GM23248 (cell line): ENCODE measurements around the gene CPLX1. TPM values are rescaled to one million over a fixed set of nuclear protein-coding genes. Genes with fewer than 3 reads are reported as not detected.

Source experiments
- DNase-seq: peaks from one replicate; pipeline ENCODE4 v3.0.0-alpha.2; 2015
- H2AFZ ChIP-seq: fragments of 200-600 bp; sonication (generic); 2 replicates; pipeline ENCODE4 v1.6.1; 2016; ENCODE audit warnings: antibody characterized with exemption
- H3F3A ChIP-seq: fragments of 200-600 bp; sonication (generic); 2 replicates; pipeline ENCODE4 v1.6.1; 2016; ENCODE audit warnings: mild to moderate bottlenecking, antibody characterized with exemption, mixed run types; ENCODE audit not compliant: insufficient read depth
- H3K27ac ChIP-seq: fragments of 200-600 bp; sonication (generic); 2 replicates; pipeline ENCODE4 v1.5.1; 2016; ENCODE audit warnings: mild to moderate bottlenecking
- H3K27me3 ChIP-seq: fragments of 200-600 bp; sonication (generic); replicated peaks from 2 replicates; pipeline ENCODE4 v1.6.1; 2016; ENCODE audit warnings: mild to moderate bottlenecking; ENCODE audit not compliant: insufficient read depth
- H3K36me3 ChIP-seq: fragments of 200-600 bp; sonication (generic); 2 replicates; pipeline ENCODE4 v1.6.1; 2016; ENCODE audit warnings: low read depth, mild to moderate bottlenecking
- H3K4me1 ChIP-seq: fragments of 200-600 bp; sonication (generic); 2 replicates; pipeline ENCODE4 v1.6.1; 2016; ENCODE audit warnings: mild to moderate bottlenecking; ENCODE audit not compliant: insufficient read depth
- H3K4me2 ChIP-seq: fragments of 200-600 bp; sonication (generic); one replicate; pipeline ENCODE4 v1.6.1; 2016; ENCODE audit warnings: mild to moderate bottlenecking; ENCODE audit not compliant: unreplicated experiment
- H3K4me3 ChIP-seq: fragments of 200-600 bp; sonication (generic); 2 replicates; pipeline ENCODE4 v1.5.1; 2016; ENCODE audit warnings: mild to moderate bottlenecking
- H3K79me2 ChIP-seq: fragments of 200-600 bp; sonication (generic); 2 replicates; pipeline ENCODE4 v1.6.1; 2016; ENCODE audit warnings: mild to moderate bottlenecking; ENCODE audit not compliant: insufficient read depth
- H3K9ac ChIP-seq: fragments of 200-600 bp; sonication (generic); 2 replicates; pipeline ENCODE4 v1.6.1; 2016; ENCODE audit warnings: mild to moderate bottlenecking
- H3K9me2 ChIP-seq: fragments of 200-600 bp; sonication (generic); 2 replicates; pipeline ENCODE4 v1.6.1; 2016; ENCODE audit warnings: mixed run types, mild to moderate bottlenecking, moderate library complexity; ENCODE audit not compliant: insufficient read depth
- H3K9me3 ChIP-seq: fragments of 200-600 bp; sonication (generic); one replicate; pipeline ENCODE4 v1.6.1; 2017; ENCODE audit warnings: low read depth
- H4K20me1 ChIP-seq: fragments of 200-600 bp; sonication (generic); 2 replicates; pipeline ENCODE4 v1.6.0; 2016; ENCODE audit not compliant: insufficient read depth
- EZH2 ChIP-seq: fragments of 200-600 bp; sonication (generic); IDR thresholded peaks from 2 replicates; pipeline ENCODE4 v1.6.1; 2018; ENCODE audit warnings: antibody characterized with exemption, mild to moderate bottlenecking; ENCODE audit not compliant: insufficient read depth, poor library complexity, severe bottlenecking
- EZH2phosphoT487 ChIP-seq: fragments of 200-600 bp; sonication (generic); IDR thresholded peaks from 2 replicates; pipeline ENCODE4 v1.6.1; 2018; ENCODE audit warnings: antibody characterized with exemption, moderate library complexity, mild to moderate bottlenecking, low read depth; ENCODE audit not compliant: insufficient read depth
- WGBS, 2 experiments: methylation state at CpG; one replicate each; pipeline ENCODE4 v1.1.6; 2015 to 2017; ENCODE audit warnings: low lambda C conversion rate in 2 of 2, low coverage in 1 of 2; ENCODE audit errors: missing lambda C conversion rate in 2 of 2; 5-methylcytosine and 5-hydroxymethylcytosine counted together
- in situ Hi-C: fragments of 300-500 bp; cut with MboI; formaldehyde crosslinking; loops from 2 replicates; pipeline ENCODE4 v1.15.0; 2020
- polyA plus RNA-seq: library from polyadenylated mRNA; unstranded; fragments of >200 nt; fragmentation: Nextera tagmentation; extraction: Ambion mirVana; gene quantifications from 2 replicates; pipeline ENCODE4 v1.2.1, GENCODE V29; 2016
- total RNA-seq: library from RNA; depleted of rRNA; stranded (reverse); fragments of >200 nt; shearing (Covaris generic); gene quantifications from 2 replicates; pipeline ENCODE4 v1.2.3, GENCODE V29; 2014

CPLX1 gene
- total and polyA plus RNA-seq, 2 experiments from 2014 or later: not detected

GRCh38 chr4:815464-816146, 10.3 kb downstream of the CPLX1 start:
- Histone ChIP-seq H4K20me1 (no peaks in the 10 kb centered on the region), H3K9me3 (no peaks in the 10 kb centered on the region), H3K9me2 (no peaks in the 10 kb centered on the region), H3K4me3 (no peak overlapping the region), H3K27me3 (peaks cover 54% of the 10 kb centered on the region), H3K4me2 (no peak overlapping the region), H2AFZ (no peak overlapping the region), H3K4me1 (no peaks in the 10 kb centered on the region), H3F3A (no peaks in the 10 kb centered on the region), H3K79me2 (no peaks in the 10 kb centered on the region), H3K9ac (no peak overlapping the region), H3K36me3 (no peaks in the 10 kb centered on the region), H3K27ac (no peak overlapping the region)
- TF ChIP-seq EZH2phosphoT487 (no peak), EZH2 (no peak)
- 30 to 31% methylated on average over 11 of the region's 11 CpGs for WGBS, 2 experiments
- in situ Hi-C loops: no loop called here
- DNase-seq: no peak

DNA sequence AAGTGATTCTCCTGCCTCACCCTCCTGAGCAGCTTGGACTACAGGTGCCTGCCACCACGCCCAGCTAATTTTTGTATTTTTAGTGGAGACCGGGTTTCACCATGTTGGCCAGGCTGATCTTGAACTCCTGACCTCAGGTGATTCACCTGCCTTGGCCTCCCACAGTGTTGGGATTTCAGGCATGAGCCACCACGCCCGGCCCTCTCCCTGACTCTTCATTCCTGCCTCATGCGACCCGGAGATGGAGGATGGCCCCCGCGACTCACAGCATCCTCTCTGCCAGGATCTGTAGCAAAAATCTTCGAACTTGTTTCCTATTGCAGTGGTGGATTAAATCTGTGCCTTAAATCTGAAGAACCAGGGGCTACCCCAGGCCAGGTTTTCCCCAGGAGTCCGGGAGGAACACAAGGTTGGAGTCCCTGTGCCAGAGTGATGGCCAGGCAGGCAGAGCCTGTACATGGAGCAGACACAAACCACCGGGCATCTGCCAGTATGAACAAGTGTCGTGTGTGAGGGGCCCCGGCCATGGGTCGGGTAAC, 11.5 kb downstream of the CPLX1 start:
- Histone ChIP-seq H3K4me2 (no peak overlapping the region), H3K4me3 (no peak overlapping the region), H2AFZ (no peak overlapping the region), H3K9ac (no peak overlapping the region), H4K20me1 (no peaks in the 10 kb centered on the region), H3K36me3 (no peaks in the 10 kb centered on the region), H3K9me3 (no peaks in the 10 kb centered on the region), H3K4me1 (no peaks in the 10 kb centered on the region), H3F3A (no peaks in the 10 kb centered on the region), H3K27ac (no peak overlapping the region), H3K9me2 (no peaks in the 10 kb centered on the region), H3K79me2 (no peaks in the 10 kb centered on the region), H3K27me3 (peaks cover 50% of the 10 kb centered on the region)
- in situ Hi-C loops: no loop called here
- WGBS, 2 experiments: 56 to 62% methylated on average over 14 of the region's 14 CpGs
- DNase-seq: no peak
- TF ChIP-seq EZH2phosphoT487: no peak
- TF ChIP-seq EZH2: no peak

DNA sequence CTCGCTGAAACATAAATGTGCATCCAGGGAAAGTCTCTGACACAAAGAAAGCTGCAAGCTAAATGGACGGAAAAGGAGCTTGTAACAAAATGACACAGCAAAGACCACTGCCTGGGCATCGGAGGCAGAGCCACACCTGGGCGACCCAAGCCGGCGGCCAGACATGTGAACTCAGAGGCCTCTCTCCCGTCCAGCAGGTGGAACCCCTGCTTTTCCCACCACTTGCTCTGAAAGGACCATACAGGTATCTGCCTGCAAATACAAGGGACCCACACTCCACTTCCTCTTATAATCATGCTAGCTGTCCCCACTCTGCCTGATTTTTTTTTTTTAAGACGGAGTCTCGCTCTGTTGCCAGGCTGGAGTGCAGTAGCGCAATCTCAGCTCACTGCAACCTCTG, 12.0 kb downstream of the CPLX1 start:
- in situ Hi-C loops: no loop called here
- H3K27me3 ChIP-seq: peaks cover 46% of the 10 kb centered on the region
- no peaks in the 10 kb centered on the region for H4K20me1 ChIP-seq
- 45 to 48% methylated on average over 10 of the region's 10 CpGs for WGBS, 2 experiments
- TF ChIP-seq EZH2 (no peak), EZH2phosphoT487 (no peak)
- H3K4me2 ChIP-seq: no peak overlapping the region
- no peaks in the 10 kb centered on the region for H3K9me2 ChIP-seq
- no peaks in the 10 kb centered on the region for H3K4me1 ChIP-seq
- H3F3A ChIP-seq: no peaks in the 10 kb centered on the region
- no peaks in the 10 kb centered on the region for H3K79me2 ChIP-seq
- no peak overlapping the region for H3K27ac ChIP-seq
- H3K9ac ChIP-seq: no peak overlapping the region
- DNase-seq: no peak
- H3K9me3 ChIP-seq: no peaks in the 10 kb centered on the region
- no peaks in the 10 kb centered on the region for H3K36me3 ChIP-seq
- no peak overlapping the region for H2AFZ ChIP-seq
- no peak overlapping the region for H3K4me3 ChIP-seq

DNA sequence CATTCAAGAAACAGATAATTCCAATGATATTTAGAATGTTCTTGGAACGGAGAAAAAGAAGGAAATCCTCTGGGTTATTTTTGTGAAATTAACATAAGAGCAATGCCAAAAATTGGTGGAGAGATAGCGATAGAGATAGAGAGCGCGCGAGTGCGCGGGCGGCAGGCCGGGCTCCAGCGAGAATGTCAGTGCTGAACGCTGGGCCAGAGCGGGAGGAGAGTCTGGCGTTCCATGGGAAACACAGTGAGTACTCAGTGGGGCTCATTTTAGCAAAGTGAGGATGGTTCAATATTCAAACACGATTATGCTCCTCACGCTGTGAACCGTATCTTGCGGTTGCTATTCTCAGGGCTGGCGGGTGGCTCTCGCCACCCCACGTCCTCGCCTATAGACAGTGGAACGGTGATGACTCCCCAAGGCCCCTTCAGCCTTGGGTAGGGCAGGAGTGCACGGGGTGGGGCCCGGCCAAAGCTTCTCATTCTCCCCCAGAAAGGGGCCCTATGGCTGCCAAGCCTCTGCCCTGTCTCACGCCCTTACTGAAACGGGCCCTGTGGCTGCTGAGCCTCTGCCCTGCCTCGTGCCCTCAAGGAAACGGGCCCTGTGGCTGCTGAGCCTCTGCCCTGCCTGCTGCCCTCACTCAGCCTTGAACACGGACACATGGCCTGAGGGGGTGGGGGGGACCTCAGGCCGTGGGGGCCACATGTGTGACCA, 16.9 kb downstream of the CPLX1 start:
- no peaks in the 10 kb centered on the region for H3K4me1 ChIP-seq
- no peak overlapping the region for H3K4me2 ChIP-seq
- no peak overlapping the region for H3K27ac ChIP-seq
- no peak overlapping the region for H3K9ac ChIP-seq
- no peaks in the 10 kb centered on the region for H3K9me2 ChIP-seq
- no peaks in the 10 kb centered on the region for H3F3A ChIP-seq
- WGBS, 2 experiments: 69 to 75% methylated on average over 28 to 30 of the region's 30 CpGs
- H4K20me1 ChIP-seq: no peaks in the 10 kb centered on the region
- no peak overlapping the region for H3K4me3 ChIP-seq
- H3K9me3 ChIP-seq: no peaks in the 10 kb centered on the region
- TF ChIP-seq EZH2phosphoT487 (no peak), EZH2 (no peak)
- H3K79me2 ChIP-seq: no peaks in the 10 kb centered on the region
- H2AFZ ChIP-seq: no peak overlapping the region
- peaks cover 32% of the 10 kb centered on the region for H3K27me3 ChIP-seq
- DNase-seq: no peak
- in situ Hi-C loops: no loop called here
- no peaks in the 10 kb centered on the region for H3K36me3 ChIP-seq
